Glutamatergic neuron (in vitro differentiated cells): ENCODE results near the gene GJD4. TPM values are rescaled to one million over a fixed set of nuclear protein-coding genes. Genes with fewer than 3 reads are reported as not detected.

ENCODE experiments used
- DNase-seq: peaks from one replicate; pipeline ENCODE4 v3.0.0; 2022
- H3K27ac Mint-ChIP-seq: one replicate; pipeline ENCODE4 v1.8.0; 2020; ENCODE audit warnings: mild to moderate bottlenecking, mixed read lengths, inconsistent platforms; ENCODE audit not compliant: unreplicated experiment
- H3K27me3 Mint-ChIP-seq: one replicate; pipeline ENCODE4 v1.8.0; 2020; ENCODE audit warnings: mild to moderate bottlenecking, moderate library complexity, mixed read lengths, inconsistent platforms; ENCODE audit not compliant: unreplicated experiment
- H3K36me3 Mint-ChIP-seq: one replicate; pipeline ENCODE4 v1.8.0; 2020; ENCODE audit warnings: mild to moderate bottlenecking, mixed read lengths, inconsistent platforms; ENCODE audit not compliant: unreplicated experiment
- H3K4me1 Mint-ChIP-seq: one replicate; pipeline ENCODE4 v1.8.0; 2020; ENCODE audit warnings: mild to moderate bottlenecking, low read depth, mixed read lengths, inconsistent platforms; ENCODE audit not compliant: unreplicated experiment
- H3K4me3 Mint-ChIP-seq: one replicate; pipeline ENCODE4 v1.8.0; 2020; ENCODE audit warnings: mild to moderate bottlenecking, mixed read lengths, inconsistent platforms; ENCODE audit not compliant: unreplicated experiment
- H3K9me3 Mint-ChIP-seq: one replicate; pipeline ENCODE4 v1.8.0; 2020; ENCODE audit warnings: mild to moderate bottlenecking, moderate library complexity, mixed read lengths, inconsistent platforms; ENCODE audit not compliant: unreplicated experiment
- total RNA-seq: library from RNA; stranded (reverse); fragmentation: NEBNext Ultra II Directional; extraction: Animal tissue kit (Norgen Biotek cat#: 25700); gene quantifications from one replicate; pipeline ENCODE4 v1.2.1, GENCODE V29; 2021; ENCODE audit not compliant: unreplicated experiment
- TF ChIP-seq, protein P1 (sequence below): fragments of 200-600 bp; sonication (generic); IDR thresholded peaks from one replicate; pipeline ENCODE4 v1.5.0; 2021; ENCODE audit not compliant: partially characterized antibody, unreplicated experiment

The GJD4 gene
- total RNA-seq, 1 donor from 2014 or later = not detected

GRCh38 chr10:35642035-35642792 is 37.1 kb downstream of the GJD4 start, which contains the start of gene FZD8:
FZD8 (minus strand) TSS chr10:35642296; CDS start chr10:35641429, 867 bp downstream.
- Mint-ChIP-seq H3K9me3 (peaks cover 5% of the 10 kb centered on the region), H3K27me3 (peaks cover 13% of the 10 kb centered on the region), H3K4me3 (peak within 1 kb of the TSS; percentile 88), H3K36me3 (no peaks in the 10 kb centered on the region), H3K27ac (no peak within 1 kb of the TSS), H3K4me1 (peaks cover 14% of the 10 kb centered on the region)
- peak; percentile 93 for DNase-seq
- TF ChIP-seq, protein P1, sequence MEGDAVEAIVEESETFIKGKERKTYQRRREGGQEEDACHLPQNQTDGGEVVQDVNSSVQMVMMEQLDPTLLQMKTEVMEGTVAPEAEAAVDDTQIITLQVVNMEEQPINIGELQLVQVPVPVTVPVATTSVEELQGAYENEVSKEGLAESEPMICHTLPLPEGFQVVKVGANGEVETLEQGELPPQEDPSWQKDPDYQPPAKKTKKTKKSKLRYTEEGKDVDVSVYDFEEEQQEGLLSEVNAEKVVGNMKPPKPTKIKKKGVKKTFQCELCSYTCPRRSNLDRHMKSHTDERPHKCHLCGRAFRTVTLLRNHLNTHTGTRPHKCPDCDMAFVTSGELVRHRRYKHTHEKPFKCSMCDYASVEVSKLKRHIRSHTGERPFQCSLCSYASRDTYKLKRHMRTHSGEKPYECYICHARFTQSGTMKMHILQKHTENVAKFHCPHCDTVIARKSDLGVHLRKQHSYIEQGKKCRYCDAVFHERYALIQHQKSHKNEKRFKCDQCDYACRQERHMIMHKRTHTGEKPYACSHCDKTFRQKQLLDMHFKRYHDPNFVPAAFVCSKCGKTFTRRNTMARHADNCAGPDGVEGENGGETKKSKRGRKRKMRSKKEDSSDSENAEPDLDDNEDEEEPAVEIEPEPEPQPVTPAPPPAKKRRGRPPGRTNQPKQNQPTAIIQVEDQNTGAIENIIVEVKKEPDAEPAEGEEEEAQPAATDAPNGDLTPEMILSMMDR = no peak

GRCh38 chr10:35642793-35643114 is 37.6 kb downstream of the GJD4 start:
- TF ChIP-seq, protein P1 = no peak
- Mint-ChIP-seq H3K9me3 (peaks cover 5% of the 10 kb centered on the region), H3K36me3 (no peaks in the 10 kb centered on the region), H3K4me3 (peak overlapping the region; percentile 88), H3K27me3 (peaks cover 14% of the 10 kb centered on the region), H3K4me1 (peaks cover 12% of the 10 kb centered on the region), H3K27ac (no peak overlapping the region)
- no peak for DNase-seq

DNA sequence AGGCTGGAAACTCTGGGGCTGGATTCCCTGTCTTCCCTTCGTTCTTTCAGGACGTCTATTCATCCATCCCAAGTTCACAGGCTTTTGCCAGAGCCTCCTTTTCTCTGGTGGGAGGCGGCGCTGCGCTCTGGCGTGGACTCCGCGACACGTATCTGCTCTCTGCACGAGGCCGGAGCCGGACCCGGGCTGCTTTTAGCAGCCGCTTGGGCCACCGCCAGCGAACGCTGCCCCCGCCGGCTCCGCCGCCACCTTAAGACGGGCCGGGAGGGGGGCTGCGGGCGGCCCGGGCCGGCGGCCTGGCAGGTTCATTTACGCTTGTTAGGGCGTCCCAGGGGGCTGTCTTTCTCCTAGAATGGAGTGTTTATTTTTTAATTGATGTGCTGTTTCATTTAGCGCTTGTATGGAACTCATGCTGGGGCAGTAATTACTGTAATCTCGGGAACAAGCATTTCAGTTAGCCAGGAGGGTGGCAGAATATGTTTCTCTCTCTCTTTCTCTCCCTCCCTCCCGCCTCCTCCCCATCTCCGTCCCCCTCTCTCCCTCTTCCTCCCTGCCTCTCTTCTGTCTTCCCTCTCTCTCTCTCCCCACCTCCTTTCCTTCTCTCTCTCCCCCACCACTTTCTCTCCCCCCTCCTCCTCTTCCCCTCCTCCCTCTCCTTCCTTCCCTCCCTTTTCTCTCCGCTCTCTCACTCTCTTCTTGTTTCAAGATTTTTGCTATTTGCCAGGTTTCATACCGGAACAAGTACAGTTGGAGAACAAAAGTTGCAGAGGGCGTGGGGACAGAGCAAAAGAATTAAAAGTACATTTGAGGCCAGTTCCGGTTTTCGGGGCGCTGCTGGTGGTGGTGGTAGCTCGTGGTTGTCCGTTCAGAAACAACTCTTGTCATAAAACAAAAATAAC is 38.3 kb downstream of the GJD4 start:
- peak overlapping the region; percentile 88 for H3K4me3 Mint-ChIP-seq
- TF ChIP-seq, protein P1 = no peak
- H3K9me3 Mint-ChIP-seq = peaks cover 5% of the 10 kb centered on the region
- H3K36me3 Mint-ChIP-seq = no peaks in the 10 kb centered on the region
- no peak overlapping the region for H3K27ac Mint-ChIP-seq
- peaks cover 10% of the 10 kb centered on the region for H3K4me1 Mint-ChIP-seq
- peaks cover 14% of the 10 kb centered on the region for H3K27me3 Mint-ChIP-seq
- peak; percentile 60 for DNase-seq

DNA sequence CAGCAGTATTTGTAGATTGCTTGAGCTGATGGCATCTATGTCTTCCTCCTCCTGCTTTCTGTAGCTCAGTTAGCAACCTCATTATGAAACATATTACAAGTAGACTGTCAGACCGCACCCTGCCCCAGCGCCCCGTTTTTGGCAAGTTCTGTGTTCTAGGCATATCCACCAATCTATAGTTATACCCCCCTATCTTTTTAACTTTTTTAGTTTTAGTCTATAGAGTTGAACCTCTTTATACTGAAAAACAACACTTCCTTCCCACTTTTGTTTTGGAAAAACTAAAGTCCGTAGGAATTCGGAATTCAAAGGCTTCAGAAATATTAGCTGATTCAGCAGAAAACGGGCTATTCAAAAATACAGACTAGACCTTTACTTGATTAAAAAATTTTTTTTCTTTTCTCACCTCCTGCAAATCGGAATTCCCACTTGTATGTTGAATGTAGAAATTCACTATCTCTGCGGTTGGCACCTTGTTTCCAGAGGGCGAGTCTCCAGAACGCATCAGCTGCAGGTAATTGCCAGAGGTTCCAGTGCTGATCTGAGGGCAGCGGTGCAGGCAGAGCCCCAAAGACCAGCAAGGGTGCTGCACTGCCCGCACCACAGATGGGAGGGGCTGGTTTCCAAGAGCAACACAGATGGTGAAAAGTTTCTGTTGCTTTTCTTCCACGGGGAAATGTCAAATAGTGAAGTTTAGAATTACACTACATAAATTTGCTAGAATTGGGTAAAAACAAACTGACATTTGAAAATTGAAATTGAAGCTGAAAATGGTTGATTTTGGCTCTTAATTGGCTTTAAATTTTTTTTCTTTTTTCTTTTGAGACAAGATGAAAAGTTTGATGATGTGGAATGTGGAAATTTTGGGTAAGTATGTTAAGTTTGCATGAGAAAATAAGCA is 39.2 kb downstream of the GJD4 start:
- Mint-ChIP-seq H3K9me3 (peaks cover 3% of the 10 kb centered on the region), H3K4me1 (peaks cover 10% of the 10 kb centered on the region), H3K4me3 (peak overlapping the region; percentile 87), H3K36me3 (no peaks in the 10 kb centered on the region), H3K27ac (no peak overlapping the region), H3K27me3 (peaks cover 9% of the 10 kb centered on the region)
- no peak for DNase-seq
- TF ChIP-seq, protein P1 = no peak
